ENCODE measurements around the gene SVBP.

SVBP gene

DNA sequence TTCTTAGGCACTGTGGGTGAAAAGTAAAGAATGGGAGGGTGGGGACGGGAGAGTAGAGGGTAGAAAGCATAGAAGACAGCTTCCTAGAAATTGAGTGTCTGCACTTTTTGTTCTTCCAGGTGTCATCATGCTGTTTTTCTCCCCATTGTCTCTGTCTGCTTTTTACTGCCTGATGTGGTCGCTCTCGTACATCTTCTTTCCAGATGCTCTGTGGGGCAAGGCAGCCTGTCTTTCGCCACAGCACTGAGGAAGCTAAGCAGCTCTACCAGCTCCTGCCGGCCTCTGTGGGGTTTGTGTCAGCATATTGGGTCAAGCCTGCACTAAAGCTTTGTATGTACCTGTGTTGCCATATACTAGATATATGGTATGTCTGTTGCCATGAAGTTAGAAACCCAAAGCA is 19.2 kb downstream of the SVBP start:
- no peak for DNase-seq

DNA sequence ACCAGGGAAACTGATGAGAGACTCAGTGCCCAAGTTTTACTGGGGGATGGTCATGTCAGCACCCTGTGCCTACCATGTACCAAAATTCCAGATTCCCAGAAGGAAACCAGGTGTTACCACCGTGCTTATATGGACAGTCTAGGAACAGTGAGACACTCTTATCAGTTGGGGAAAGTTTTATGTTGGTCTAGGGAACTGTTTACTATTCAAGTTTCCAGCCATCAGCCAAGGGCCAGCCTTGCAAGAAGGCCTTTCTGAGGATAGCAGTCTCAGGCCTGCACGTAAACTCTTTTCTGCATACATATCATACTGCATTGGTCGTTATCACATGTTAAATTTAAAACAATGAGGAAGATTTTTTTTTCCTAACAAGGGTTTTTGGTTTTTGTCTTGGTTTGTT is 19.8 kb downstream of the SVBP start:
- no peak for DNase-seq

DNA sequence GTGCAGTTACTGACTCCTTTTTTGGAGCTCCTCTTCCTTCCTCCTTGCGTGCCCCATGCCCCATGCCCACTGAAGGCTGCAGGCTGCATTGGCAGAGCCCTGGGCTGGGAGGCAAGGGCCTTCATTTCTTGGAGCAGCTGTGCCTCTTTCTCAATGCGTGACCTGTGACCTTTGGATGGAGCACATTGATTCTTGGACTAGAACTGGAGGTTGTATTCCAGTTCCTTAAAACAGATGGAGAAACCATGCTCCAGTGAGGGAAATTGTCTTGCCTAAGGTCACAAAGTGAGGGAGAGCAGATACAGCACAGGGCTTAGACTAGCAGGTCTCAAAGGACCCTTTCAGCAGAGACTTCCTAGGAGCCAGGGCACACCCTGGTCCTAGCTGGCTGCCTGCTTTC is 23.4 kb downstream of the SVBP start:
- DNase-seq = no peak

DNA sequence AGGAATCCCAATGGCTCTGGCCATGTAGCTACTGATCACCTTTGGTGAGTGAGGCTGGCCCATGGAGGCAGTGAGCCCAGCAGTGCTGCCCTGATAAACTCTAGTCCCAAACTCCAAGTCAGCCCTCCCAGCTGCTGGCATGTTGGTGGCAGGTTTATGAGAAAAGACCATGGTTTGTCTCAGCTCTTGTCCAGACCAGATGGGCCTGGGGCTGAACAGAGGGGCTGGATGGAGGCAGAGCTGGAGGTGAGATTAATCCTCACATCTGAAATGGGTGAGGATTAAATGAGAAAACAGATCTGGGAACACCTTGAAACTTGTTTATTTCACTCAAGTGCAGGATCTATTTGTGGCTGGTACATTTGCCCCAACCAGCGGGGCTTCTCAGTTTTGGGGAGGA is 29.2 kb downstream of the SVBP start:
- no peak for DNase-seq

DNA sequence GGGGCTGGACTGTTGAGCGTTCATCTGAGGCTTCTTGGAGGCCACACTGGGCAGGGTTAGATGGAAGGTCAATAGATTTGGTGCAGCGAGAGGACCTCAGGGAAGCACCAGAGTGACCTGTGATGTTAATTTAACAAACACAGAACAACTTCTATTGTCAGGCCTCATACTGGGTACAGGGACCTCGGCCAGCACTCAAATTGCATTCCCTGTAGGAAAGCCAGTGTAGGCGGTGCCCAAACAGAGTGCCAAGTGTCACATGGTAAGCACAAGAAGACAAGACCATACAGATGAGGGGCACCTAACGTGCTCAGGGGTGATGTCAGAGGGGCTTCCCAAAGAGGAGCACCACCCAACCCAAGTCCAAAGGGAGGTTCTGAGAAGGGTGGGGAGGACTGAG is 31.1 kb downstream of the SVBP start:
- DNase-seq = no peak

DNA sequence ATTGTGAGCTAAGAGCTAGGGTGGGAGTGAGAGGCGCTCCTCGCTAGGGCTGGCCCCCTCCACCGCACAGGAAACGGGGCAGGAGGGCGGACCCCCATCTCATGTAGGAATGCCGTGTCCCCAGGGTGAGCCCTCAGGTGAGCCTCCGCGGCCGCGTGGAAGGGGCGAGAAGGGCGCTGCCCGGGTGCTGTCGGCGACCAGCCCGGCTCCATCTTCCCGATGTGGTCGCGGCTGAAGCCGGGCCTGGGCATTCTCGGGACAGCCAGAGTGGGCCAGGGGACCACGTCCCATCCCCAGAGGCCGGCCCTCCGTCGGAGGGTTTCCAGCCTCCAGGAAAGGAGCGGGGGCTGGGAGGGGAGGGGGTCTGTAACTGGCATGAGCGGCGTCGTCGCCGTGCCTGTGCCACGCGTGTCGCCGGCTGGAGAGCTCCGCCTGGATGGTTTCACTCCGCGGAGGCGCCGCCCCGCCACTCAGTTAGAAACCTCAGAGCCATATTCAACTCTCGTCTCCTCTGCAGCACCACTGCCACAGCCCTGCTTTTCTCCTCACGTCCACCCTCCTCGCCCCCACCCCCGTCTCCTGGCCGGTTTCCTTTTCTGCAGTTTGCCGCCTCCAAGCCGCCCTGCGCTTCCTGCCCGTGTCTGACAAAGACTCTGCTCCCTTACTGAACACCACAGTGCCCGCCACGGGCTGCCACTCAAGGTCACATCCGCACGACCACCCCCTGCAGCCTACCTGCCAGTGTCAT is 32.1 kb downstream of the SVBP start, which contains the start of gene TMEM269:
Gene TMEM269 (plus strand): TSS at position 46 of the 748 bp plus-strand sequence. CDS start 4,903 bp downstream, outside the sequence.
- DNase-seq = peak in 2 of 3 donors; percentile 31 to 48

DNA sequence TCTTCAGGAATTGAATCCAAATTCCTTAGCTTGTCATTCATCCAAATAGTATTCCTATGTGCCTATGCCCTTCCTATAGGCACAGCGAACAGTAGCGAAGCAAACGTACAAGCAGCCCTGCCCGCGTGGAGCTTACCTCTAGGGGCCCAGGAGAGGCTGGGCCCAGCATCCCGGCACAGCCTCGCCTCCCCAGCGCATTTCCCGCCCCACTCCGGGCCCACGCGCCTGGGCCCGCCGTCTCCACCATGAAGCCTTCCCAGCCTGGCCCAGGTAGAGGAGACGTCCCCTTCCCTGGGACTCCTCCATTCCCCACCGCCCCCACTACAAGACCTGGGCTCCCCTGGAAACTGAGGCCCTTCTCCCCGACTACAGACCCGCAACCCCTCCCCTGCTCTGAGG is 32.7 kb downstream of the SVBP start:
- DNase-seq = no peak

DNA sequence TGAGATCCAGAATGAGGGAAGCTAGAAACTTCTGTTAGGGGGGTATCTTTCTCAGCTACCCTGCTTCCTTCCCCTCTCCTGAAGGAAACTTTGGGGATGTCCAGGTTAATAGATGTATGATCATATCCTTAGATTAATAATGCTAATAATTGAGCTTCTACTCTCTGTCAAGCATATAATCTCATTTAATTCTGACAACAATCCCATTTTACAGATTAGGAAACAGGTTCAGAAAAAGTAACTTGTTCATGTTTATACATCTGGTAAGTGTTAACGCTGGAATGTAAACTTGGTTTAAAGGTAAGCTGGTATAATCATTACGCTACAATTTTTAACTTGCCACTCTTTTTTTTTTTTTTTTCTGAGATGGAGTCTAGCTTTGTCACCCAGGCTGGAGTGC is 34.1 kb downstream of the SVBP start:
- DNase-seq = no peak

DNA sequence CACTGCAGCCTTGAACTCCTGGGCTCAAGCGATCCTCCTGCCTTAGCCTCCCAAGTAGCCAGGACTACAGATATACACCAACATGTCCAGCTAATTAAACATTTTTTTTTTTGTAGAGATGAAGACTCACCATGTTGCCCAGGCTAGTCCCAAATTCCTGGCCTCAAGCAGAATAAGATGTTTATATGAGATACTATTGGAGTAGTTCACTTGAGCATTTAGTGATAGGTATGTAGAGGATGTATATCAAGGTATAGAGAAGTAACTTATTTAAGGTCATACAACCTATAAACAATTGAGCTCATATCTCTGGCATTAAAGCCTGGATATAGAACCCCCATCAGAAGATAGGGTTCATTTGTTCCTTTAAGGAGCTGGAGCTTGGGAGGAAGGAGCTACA is 37.0 kb downstream of the SVBP start:
- DNase-seq = no peak

DNA sequence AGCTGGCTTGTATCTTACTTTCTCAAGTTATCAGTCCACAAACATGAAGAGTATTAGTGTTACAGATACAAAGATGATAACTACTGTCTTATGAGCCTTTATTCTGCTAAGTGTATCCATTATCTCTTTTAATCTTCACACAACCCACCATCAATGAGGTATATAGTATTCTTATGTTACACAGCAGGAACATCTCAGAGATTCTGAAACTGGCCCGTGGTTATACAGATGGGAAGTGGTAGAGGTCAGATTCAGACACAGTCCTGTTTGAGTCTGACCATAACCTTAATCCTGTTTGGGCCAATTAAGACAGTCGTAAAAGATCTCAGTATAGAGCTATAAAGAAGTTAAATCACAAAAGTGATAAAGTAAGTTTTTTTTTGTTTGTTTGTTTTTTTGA is 37.5 kb downstream of the SVBP start:
- no peak for DNase-seq

DNA sequence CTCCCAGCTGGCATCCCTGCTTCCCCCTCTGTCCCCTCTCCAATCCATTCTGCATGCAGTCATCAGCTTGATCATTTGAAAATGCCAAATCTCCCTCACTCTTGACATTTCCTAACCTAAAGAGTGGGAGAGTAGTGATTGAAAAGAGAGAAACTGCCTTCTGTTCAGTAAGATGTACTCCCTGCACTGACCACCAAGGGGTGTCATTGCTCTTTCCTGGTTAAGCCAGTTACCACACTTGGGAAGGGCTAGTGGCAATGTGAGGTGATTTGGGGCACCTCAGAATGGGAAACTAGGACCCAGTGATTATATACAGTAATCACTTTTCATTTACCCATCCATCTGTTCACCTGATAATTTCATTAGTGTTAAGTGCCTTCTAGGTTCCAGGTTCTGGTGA is 39.3 kb downstream of the SVBP start:
- DNase-seq = peak; percentile 64 to 67 (median 65)

DNA sequence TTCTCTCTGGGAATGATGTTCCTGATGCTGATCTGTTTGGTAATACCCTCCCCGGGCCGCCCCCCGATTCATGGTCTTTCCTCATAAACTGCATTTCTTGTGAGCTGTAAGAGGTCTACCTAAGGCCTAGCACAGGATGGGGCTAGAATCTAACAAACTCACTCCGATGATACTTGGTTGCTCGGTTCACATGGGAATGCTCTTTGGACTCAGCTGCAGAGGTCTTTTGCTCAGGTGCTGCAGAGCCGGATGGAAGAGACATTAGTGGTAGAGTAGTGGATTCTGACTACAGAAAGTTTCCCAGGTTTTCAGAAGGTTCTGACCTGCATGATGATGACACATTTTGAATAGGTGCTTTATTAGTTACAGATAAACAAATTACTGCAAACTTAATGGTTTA is 40.7 kb downstream of the SVBP start:
- no peak for DNase-seq

DNA sequence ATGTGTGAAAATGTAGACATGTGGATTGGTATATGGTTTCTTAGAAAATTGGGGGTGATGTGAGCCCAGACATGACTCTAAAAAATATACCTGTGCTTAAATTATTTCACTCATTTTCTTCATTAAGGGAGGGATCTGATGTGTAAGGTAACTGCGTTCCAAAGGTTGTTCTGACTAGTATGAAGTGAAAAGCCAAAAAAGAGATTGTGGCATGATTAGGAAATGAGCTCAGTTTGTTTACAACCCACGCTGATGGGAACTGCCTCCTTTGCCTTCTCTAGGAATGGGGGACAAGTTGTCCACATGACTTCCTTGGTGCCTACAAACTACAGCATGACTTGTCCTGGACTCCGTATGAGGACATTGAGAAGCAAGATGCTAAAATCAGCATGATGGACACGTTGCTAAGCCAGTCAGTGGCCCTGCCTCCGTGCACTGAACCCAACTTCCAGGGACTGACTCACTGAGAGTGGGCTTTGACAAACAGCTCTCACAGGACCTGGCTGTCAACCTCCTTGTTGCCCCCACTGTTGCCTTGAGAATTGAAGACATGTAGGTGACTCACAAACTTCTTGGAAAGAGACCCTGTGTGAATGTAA is 42.2 kb downstream of the SVBP start:
- DNase-seq = peak; percentile 33 to 62 (median 41)

DNA sequence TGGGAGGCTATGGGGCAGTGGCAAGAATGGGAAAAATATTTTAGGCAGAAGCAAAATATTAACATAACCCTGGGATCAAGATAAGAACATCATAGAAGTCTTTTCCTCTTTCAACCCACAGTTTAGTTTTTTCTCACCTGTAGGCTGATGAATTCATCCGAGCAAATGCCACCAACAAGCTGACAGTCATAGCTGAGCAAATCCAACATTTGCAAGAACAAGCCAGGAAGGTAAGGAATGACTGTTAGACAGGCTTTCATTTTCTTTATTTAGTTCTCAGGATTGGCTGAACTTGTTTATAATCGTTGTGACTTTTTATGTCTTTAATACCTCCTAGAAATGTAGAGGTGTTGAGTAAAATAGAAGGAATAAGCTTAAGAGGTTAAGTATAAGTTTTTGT is 43.8 kb downstream of the SVBP start:
- DNase-seq = no peak

DNA sequence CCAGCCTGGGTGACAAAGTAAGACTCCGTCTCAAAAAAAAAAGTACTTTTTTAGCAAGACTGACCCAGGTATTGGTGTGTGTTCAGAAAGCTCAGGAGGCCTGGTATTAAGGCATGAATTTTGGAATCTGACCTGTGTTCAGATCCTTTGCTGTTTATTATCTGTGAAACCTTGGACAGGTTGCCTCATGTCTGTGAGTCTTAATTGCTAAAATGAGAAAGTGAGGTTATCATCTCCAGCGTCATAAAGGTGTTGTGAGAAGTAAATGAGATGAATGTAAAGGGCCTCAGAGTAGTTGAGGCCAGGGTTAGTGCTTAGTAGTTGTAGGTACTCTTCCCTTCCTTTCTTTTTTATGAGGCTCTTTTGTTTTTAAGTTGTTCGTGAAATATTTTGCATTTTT is 47.4 kb downstream of the SVBP start:
- DNase-seq = no peak

DNA sequence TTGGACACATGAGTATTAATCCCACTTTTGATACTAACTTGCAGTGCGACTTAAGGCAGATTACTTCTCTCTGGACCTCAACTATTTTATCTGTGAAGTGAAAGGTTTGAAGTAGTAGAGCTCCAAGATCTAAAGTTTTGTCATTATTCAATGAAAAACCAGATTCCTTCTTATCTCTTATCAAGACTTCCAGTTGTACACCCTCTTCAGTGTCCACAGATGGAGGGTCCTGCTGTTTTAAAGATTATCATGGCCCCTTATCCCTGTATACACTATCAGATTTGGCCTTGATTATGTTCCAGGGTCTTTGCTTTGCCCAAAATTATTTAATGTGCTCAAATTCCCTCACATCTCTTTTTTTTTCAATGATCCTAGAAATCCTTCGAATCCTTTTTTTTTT is 49.0 kb downstream of the SVBP start:
- no peak for DNase-seq

DNA sequence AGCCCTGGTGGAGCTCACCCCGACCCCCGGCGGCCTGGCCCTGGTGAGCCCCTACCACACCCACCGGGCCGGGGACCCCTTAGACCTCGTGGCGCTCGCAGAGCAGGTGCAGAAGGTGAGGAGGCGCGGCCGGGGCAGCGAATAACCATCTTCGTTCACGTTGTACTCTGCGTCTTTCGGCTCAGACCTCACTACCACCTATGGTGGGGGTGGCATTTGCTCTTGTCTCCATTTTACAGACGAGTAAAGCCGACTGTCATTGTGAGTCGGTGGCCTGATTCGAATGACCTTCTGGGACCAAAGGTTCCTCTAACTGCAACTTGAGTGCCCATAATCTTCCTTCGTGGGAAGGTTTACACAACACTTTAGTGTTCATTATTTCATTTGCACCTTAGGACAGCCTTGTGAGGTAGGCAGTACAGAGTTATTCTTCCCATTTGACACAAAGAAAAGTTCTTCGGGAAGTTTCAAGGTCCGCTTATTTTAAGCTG is 49.6 kb downstream of the SVBP start:
- peak in 2 of 3 donors; percentile 29 to 41 for DNase-seq

DNA sequence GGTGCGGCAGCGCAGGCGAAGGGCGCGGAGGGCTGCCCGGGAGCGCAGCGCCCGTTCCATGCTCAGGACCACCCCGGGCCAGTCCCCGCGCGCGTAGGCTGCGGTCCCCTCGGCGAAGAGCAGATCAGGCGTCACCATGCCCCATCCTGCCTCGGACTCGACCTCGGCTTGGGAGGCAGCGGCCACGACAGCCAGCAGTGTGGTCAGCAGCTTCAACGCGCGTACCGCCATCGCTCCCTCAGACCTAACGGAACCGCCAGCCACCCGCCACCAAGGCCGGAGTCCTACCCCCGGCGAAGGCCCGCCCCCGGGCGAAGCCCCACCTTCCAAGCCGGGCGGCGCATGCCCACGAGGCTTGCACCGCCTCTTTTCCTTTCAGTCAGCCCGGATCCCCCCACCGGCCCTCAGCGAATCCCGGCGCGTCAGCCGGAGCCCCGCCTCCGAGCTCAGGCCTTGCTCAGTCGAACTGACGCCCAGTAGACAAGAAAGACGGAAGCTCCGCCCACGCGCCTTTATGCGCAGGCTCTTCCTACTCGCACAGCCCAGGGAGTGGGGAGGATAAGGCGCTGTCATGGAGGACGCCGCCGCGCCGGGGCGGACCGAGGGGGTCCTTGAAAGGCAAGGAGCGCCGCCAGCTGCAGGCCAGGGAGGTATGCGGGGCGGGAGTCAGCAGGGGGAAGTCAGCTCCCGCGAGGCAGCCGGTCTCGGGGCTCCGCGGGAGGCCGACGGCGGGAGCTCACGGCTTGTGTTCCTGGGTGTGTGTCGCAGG is 50.3 kb downstream of the SVBP start, which contains the start of the genes C1orf50 and P3H1:
Gene C1orf50 (plus strand): TSS at position 509 of the 769 bp plus-strand sequence. CDS start 63 bp downstream, at position 572.
Gene P3H1 (minus strand): TSS at position 288 of the 769 bp plus-strand sequence. CDS start 57 bp downstream, at position 231.
- peak; percentile 100 for DNase-seq

DNA sequence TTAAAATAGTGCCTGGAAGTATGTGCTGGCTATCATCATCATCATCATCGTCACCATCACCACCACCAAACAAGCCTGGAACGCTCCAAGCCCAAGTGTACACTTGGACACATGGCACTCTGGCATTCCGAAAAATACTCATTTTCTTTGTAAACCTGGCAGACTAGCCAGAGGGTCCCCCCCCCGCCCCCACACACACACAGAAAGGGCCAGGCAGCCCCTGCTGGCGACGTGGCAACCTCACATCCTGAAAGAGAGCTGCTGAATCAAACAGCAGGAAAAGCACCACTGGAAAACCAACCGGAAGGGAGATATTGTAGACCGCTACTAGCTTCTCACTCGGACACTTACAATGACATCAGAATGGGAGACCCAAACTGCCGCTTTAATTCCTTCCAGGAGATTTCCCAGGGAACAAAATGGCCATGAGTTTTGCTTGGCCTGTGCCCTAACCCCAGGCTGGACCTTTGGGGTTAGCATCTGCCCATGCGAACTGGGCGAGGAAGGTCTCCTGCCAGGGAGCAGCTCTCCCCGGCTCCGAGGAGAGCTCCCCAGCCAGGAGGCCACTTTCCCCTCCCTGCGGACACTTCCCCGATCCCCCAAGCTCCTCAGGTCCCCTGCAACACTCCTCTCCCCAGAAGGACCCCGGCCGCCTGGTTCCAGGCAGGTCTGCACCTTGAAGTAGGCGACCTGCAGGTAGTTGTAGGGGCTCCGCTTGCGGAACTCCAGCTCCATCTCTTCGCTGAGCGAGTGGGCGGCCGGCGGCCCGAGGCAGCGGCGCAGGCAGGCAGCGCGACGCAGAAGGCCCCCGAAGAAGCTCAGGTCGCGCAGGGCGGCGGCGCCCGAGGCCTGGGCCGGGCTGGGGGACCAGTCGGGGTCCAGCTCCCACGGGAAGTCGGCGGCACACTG is 51.1 kb downstream of the SVBP start:
- DNase-seq = peak; percentile 48 to 64 (median 52)

DNA sequence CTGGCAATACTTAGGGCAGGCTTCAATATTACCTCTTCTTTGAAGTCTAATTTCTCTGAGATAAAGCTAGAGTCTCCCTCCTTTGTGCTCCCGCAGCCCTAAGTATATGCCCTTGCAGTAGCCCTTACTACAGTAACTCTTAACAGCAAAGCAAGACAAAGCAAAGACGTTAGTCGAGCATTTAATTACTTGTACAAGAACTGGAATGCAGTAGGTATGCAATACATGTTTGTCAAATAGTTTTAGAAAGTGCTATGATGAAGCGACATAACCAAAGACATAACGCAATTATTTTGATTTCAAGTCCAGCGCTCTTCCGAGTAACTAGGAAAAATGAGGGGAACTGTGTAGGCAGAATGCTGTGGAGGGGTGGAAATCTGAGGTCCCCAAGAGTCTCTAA is 51.9 kb downstream of the SVBP start:
- DNase-seq = no peak

DNA sequence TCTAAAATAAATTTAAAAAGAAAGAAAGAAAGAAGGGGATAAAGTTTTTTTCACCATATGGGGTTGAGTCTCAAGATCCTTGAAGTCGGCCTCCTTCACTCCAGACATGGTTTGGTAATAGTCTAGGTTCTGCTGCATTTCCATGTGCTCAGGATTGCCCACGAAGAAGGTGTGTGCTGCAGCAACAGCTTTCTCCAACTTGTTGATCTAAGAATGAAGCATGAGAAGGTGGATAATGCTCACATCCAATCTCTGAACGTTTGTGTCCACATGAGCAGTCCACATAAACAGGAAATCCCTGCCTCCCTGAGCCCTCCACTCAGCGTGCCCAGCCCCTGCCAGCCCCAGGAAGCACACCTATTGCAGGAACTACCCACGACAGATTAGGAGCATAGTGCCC is 54.9 kb downstream of the SVBP start:
- DNase-seq = no peak

DNA sequence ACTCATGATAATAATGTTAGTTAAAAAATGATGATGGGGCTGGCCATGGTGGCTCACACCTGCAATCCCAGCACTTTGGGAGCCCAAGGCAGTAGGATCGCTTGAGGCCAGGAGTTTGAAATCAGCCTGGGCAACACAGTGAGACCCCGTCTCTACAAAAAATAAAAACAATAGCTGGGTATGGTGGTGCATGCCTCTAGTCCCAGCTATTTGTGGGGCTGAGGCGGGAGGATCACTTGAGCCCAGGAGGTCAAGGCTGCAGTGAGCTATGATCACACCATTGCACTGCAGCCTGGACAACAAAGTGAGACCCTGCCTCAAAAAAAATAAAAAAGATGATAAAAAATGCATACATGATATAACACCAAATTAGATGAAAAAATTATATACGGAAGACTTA is 55.6 kb downstream of the SVBP start:
- no peak for DNase-seq
